Measurements from ENCODE around the gene VPS18.

VPS18 gene

GRCh38 chr15:40871749-40872617 is 22.3 kb upstream of the VPS18 start:
- DNase-seq, result no peak

DNA sequence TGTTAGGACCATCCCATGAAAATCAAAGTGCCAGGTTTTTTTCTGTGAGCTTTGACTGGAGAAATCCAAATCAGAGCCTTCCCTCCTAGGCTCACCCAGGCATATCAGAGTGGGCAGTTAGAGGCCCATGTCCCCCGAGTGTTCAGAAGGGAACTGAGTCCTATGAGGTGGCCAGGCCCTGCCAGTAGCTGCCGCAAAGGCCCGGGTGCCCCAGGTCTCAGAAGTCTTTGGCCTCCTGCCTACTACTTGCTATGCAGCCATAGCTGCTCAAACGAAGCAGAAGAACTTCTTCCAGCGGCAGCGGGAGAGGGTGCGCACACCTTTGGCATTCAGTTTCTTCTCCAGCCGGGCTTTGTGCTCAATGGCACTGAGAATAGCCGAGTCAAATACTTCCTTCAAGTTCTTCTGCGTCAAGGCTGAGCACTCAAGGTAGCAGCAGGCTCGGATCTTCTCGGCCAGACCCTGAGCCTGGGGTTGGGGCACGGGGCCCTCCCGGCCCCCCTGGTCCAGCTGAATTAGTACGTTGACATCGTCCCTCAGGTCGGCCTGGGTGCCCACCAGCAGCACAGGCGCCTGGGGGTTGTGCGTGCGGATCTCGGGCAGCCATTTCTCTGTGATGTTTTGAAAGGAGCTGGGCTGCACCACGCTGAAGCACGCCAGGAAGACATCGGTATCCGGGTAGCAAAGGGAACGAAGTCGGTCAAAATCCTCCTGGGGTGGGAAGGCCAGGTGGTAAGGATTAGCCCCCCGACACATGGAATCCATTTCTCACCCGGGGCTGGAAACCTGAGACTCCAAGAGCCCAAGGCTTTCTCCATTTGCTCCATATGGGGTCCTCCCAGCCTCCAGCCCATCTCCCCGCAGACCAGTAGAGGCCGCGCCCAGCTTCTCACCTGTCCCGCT is 21.2 kb upstream of the VPS18 start:
- no peak for DNase-seq

- peak; percentile 66 for DNase-seq
Observed at GRCh38 chr15:40873694-40874561, 20.3 kb upstream of the VPS18 start, which contains the start of gene RHOV. Gene RHOV (minus strand): TSS chr15:40874234. CDS start chr15:40874139, 95 bp downstream.

GRCh38 chr15:40875991-40876730 is 18.1 kb upstream of the VPS18 start:
- no peak for DNase-seq

DNA sequence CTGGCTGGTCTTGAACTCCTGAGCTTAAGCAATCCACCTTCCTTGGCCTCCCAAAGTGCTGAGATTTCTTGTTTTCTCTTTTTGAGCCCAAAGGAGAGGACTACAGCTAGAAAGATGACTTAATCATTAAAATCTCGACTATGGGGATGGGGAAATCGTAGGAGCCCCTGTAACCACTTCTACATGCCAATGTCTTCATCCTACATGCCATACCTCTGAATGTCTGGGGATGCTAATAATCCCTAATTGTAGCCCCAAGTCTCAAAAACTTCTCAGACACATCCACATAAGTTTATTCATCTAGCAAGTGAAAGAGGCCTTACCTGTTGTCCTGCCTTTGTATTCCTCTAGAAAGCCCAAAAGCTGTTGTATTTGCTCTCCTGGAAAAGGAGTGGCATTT is 16.6 kb upstream of the VPS18 start:
- DNase-seq, result no peak

GRCh38 chr15:40878785-40879184 is 15.5 kb upstream of the VPS18 start:
- no peak for DNase-seq

- DNase-seq, result no peak
Observed at GRCh38 chr15:40879609-40880008, 14.6 kb upstream of the VPS18 start.

GRCh38 chr15:40881351-40881750 is 12.9 kb upstream of the VPS18 start:
- no peak for DNase-seq

- no peak for DNase-seq
Observed at GRCh38 chr15:40886586-40886985, 7.7 kb upstream of the VPS18 start.

- DNase-seq, result no peak
Observed at GRCh38 chr15:40889112-40889511, 5.1 kb upstream of the VPS18 start.

DNA sequence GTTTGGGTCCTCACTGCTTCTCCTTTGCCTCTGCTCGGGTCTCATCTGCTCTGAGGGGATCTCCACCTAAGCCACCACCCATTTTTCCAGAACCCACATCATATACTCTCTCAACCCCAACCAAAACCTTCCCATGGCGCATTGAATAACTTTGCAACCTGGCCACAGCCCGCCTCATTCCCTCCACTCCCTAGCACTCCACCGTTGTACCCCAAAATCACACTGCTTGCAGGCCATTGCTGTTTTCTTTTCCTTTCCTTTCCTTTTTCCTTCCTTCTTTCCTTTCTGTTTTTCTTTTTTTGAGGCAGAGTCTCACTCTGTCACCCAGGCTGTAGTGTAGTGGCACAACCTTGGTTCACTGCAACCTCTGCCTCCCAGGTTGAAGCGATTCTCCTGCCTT is 3.1 kb upstream of the VPS18 start:
- no peak for DNase-seq

- DNase-seq, result no peak
Observed at GRCh38 chr15:40891810-40892446, 2.3 kb upstream of the VPS18 start.

GRCh38 chr15:40892447-40893012 is 1.7 kb upstream of the VPS18 start:
- DNase-seq, result no peak

DNA sequence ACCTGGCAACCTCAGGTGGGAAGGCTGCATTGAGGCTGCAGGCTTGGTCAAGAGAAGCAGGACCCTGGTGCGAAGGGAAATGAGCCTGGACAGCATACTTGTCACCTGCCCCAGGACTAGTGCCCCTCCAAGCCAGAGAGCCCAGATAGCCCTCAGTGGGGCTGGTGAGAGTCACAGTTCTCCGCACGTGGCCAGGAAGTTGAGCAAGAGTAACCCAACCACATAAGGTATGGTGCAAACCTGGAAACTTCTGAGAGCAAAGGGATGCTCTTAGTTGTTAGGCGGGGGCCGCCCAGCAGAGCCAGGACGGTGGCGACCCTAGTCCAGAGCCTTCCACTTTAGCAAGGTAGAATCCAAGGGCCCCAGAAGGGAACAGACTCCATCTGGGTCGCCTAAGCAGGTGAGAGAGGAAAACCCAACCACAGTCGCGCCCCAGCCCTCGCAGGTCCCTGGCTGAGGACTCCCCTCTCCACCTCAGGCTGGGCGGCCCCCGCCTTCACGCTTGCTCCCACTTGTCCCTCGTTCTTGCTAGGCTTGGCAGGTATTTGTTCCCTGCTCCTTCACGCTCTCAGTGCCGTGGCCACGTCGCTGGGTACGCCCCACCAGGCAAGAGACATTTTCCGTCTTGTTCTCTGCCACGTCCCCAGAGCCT is 1.1 kb upstream of the VPS18 start:
- no peak for DNase-seq

DNA sequence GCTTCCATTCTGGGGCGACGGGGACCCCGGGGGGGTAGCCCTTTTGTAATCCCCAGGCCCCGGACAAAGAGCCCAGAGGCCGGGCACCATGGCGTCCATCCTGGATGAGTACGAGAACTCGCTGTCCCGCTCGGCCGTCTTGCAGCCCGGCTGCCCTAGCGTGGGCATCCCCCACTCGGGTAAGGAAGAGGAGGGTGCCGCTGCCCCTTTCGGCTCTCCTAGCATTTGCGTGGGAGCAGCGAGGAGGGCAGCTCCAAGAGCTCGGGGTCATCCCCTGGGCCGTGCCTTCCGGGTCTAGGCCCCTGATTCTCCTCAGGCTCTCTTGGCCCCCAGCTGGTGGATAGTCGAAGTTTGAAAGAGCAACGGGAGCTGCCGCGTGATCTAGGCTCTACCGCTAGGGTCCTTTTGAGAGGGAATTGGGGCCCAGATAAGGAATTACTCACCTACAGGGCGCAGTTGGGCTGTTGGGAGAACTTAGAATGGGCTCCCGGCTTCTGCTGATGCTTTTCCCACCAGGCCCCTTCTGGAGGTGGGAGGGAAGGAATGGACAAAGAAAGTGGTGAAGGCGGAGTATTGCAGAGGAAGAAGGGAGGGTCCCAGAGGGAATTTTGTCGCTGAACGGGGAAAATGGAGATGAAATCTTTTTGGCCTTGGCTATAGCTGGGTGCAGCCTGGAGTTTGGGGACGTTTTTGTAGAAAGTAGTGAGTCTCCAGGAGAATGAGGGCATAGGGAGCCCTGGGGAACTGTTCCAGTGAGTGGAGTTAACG is 615 bp downstream of the VPS18 start:
- DNase-seq, result peak; percentile 64

- no peak for DNase-seq
Observed at GRCh38 chr15:40899536-40900207, 5.4 kb downstream of the VPS18 start.

- DNase-seq, result no peak
Observed at GRCh38 chr15:40900256-40901052, 6.2 kb downstream of the VPS18 start.

GRCh38 chr15:40901053-40901443 is 6.8 kb downstream of the VPS18 start:
- no peak for DNase-seq

All from activated T-cell treated with anti-CD3 and anti-CD28 coated beads, Interleukin-2, amount 50 U/mL, for 1 hour (primary cell).